ENCODE measurements around the gene ASB5. TPM values are rescaled to one million over a fixed set of nuclear protein-coding genes. Genes with fewer than 3 reads are reported as not detected.

ASB5 gene
- total and polyA plus RNA-seq, 8 donors, result 1.8 to 19.6 (median 2.3) TPM; not detected in 2

DNA sequence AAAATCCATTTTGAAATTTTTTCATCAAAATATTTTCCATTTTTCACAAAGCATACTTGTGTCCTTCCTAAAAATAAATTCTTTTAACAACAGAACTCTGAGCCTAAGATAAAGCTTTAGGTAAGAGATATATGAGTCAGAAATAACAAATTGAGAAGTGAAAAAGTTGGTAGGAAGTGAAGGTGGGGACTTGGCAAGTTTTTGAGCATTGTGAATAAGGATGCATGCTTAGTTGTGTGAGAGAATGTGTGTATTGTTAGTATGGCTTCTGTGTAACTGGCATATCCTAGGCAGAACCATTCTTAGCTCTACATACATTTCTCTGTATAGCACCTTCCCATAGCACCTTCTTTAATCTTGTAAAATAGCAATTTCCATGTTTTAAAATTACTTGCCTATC is 6.8 kb downstream of the ASB5 start:
- DNase-seq, result no peak

DNA sequence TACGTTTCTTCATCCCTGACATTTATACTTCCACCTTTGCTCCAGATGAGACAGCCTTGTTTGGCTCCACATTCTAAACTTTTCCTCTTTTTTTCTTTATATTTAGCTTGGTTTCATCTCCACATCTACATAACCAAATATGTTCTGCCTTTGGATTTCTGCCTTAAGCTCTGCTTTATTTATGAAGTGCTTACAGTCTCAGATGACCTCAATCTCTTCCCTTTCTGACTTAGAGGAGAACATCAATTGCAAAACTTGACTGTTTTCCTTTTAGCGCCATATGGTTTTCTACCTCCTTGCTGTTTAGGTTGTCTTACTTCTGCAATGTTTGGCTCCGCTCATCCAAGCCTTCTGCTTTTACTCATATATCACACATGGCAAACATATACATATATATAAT is 7.5 kb downstream of the ASB5 start:
- Histone ChIP-seq H3K9me3 (no peaks in the 10 kb centered on the region), H3K27ac (peak overlapping the region in 1 of 5 donors; percentile 32), H3K4me1 (peaks cover 0 to 8% (median 0%) of the 10 kb centered on the region in 4 donors), H3K27me3 (no peaks in the 10 kb centered on the region), H3K36me3 (no peaks in the 10 kb centered on the region), H3K4me3 (no peak overlapping the region)
- 76 to 85% (median 83%) methylated on average over 3 of the region's 3 CpGs for WGBS, 5 donors
- intact Hi-C loops (cut with DNase I; ENCODE audit: low total_unique reads), result no loop called here
- DNase-seq, result peak in 1 of 2 donors; percentile 19
- no peak for TF ChIP-seq POLR2A (IDR thresholded peaks at IDR 0.05)
- TF ChIP-seq POLR2AphosphoS5 (IDR thresholded peaks at IDR 0.05), result no peak
- no peak for TF ChIP-seq EP300 (IDR thresholded peaks at IDR 0.05)
- TF ChIP-seq, protein P1, sequence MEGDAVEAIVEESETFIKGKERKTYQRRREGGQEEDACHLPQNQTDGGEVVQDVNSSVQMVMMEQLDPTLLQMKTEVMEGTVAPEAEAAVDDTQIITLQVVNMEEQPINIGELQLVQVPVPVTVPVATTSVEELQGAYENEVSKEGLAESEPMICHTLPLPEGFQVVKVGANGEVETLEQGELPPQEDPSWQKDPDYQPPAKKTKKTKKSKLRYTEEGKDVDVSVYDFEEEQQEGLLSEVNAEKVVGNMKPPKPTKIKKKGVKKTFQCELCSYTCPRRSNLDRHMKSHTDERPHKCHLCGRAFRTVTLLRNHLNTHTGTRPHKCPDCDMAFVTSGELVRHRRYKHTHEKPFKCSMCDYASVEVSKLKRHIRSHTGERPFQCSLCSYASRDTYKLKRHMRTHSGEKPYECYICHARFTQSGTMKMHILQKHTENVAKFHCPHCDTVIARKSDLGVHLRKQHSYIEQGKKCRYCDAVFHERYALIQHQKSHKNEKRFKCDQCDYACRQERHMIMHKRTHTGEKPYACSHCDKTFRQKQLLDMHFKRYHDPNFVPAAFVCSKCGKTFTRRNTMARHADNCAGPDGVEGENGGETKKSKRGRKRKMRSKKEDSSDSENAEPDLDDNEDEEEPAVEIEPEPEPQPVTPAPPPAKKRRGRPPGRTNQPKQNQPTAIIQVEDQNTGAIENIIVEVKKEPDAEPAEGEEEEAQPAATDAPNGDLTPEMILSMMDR (IDR thresholded peaks at IDR 0.05), result no peak

More for the DNA sequence above, 6.8 kb downstream of the ASB5 start:
- H3K27me3 ChIP-seq, result no peaks in the 10 kb centered on the region
- TF ChIP-seq, protein P1 (IDR thresholded peaks at IDR 0.05), result no peak
- TF ChIP-seq POLR2AphosphoS5 (IDR thresholded peaks at IDR 0.05) (no peak), POLR2A (IDR thresholded peaks at IDR 0.05) (no peak), EP300 (IDR thresholded peaks at IDR 0.05) (no peak)
- no peaks in the 10 kb centered on the region for H3K36me3 ChIP-seq
- peaks cover 0 to under 1% (median 0%) of the 10 kb centered on the region in 4 donors for H3K4me1 ChIP-seq
- intact Hi-C loops (cut with DNase I; ENCODE audit: low total_unique reads), result no loop called here
- H3K9me3 ChIP-seq, result no peaks in the 10 kb centered on the region
- H3K4me3 ChIP-seq, result no peak overlapping the region
- H3K27ac ChIP-seq, result peak overlapping the region in 1 of 5 donors; percentile 32

DNA sequence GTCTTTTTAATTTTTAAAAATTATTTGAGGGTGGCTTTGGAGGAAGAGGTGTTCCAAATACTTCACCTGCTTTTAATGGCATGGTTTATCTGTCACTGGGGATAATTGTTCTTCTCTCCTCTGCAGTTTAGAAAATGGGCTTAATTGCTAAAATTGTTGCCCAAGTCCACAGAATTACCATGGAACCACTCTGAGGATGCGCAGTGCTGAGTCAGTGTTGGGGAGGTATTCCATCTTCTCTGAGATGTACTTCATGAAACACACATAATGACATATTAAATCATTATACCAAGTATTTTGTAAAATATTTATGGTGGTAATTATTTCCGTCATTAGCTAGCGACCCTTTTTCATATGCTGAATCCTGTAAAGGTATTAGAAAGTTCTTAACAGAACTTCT is 8.0 kb downstream of the ASB5 start:
- WGBS, 5 donors, result 91 to 96% (median 92%) methylated on average over 3 of the region's 3 CpGs
- intact Hi-C loops (cut with DNase I; ENCODE audit: low total_unique reads), result no loop called here
- peaks cover 0 to 9% (median 0%) of the 10 kb centered on the region in 4 donors for H3K4me1 ChIP-seq
- peak overlapping the region in 1 of 5 donors; percentile 32 for H3K27ac ChIP-seq
- H3K36me3 ChIP-seq, result no peaks in the 10 kb centered on the region
- no peak for DNase-seq
- no peaks in the 10 kb centered on the region for H3K9me3 ChIP-seq
- TF ChIP-seq EP300 (IDR thresholded peaks at IDR 0.05), result no peak
- TF ChIP-seq POLR2A (IDR thresholded peaks at IDR 0.05), result no peak
- TF ChIP-seq POLR2AphosphoS5 (IDR thresholded peaks at IDR 0.05), result no peak
- TF ChIP-seq, protein P1 (IDR thresholded peaks at IDR 0.05), result no peak
- no peak overlapping the region for H3K4me3 ChIP-seq
- H3K27me3 ChIP-seq, result no peaks in the 10 kb centered on the region

DNA sequence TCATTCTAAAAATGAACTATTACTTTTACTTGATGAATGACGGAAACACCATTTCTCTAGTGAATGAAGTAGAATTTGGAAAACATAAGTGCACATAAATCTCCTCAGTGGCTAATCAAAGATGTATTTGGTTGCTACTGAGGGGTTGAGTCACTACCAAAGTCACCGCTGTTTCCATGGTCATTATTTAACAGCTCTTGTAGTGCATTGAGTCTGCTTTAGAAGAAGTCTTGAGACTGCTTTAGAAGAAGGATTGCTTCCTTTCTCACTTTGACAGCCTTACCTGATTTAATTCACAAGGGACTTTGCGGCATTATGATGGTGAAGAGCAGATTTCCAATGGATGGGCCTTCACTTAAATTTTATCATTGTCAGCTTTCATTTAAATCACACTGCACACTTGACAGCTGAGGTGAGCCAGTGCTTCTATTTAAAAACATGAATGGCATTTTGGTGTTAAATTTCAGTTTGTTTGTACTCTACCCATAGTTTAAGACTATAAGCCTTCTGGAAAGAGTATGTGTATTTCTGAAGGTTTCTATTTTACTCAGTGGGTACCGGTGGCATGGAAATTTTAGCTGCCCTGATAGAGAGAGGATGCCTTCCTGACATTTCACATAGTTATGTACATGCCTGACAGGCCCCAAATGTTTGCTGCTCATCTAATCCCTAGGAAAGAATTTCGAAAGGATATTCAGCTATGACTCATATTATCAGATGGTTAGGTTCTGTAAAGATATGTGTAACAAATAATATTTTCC is 9.5 kb downstream of the ASB5 start:
- H3K27ac ChIP-seq, result peak overlapping the region in 1 of 5 donors; percentile 25
- WGBS, 5 donors, result 71 to 85% (median 74%) methylated on average over 5 of the region's 5 CpGs

More for the DNA sequence above, 9.5 kb downstream of the ASB5 start:
- DNase-seq, result no peak
- intact Hi-C loops (cut with DNase I; ENCODE audit: low total_unique reads), result no loop called here
- Histone ChIP-seq H3K9me3 (no peaks in the 10 kb centered on the region), H3K36me3 (no peaks in the 10 kb centered on the region), H3K4me3 (no peak overlapping the region), H3K4me1 (peaks cover 0 to 9% (median 0%) of the 10 kb centered on the region in 4 donors), H3K27me3 (no peaks in the 10 kb centered on the region)
- TF ChIP-seq, protein P1 (IDR thresholded peaks at IDR 0.05), result no peak

Data from stomach (tissue), 9 donors.